ENCODE results near the gene MAP3K12.
A peak's percentile ranks its signal among the peaks of the same experiment; 100 is the strongest.

MAP3K12 gene

GRCh38 chr12:53508534-53509170 lies 9.4 kb upstream of the MAP3K12 start:
- peak; percentile 51 for DNase-seq

GRCh38 chr12:53507603-53507885 lies 8.3 kb upstream of the MAP3K12 start:
- DNase-seq: no peak

- DNase-seq: no peak
Measured at GRCh38 chr12:53506881-53507602, 7.8 kb upstream of the MAP3K12 start, which contains the start of gene NPFF. Gene NPFF, minus strand, starts transcription at chr12:53507484. Its CDS starts 10 bp downstream, at chr12:53507474.

- DNase-seq: no peak
Measured at GRCh38 chr12:53506450-53506785, 7.2 kb upstream of the MAP3K12 start.

GRCh38 chr12:53505555-53506449 lies 6.5 kb upstream of the MAP3K12 start:
- no peak for DNase-seq

GRCh38 chr12:53505086-53505485 lies 5.8 kb upstream of the MAP3K12 start:
- DNase-seq: no peak

- DNase-seq: no peak
Measured at GRCh38 chr12:53504004-53504920, 5.0 kb upstream of the MAP3K12 start.

GRCh38 chr12:53502983-53503728 lies 3.9 kb upstream of the MAP3K12 start:
- no peak for DNase-seq

GRCh38 chr12:53502331-53502730 lies 3.1 kb upstream of the MAP3K12 start:
- DNase-seq: no peak

GRCh38 chr12:53501615-53502181 lies 2.4 kb upstream of the MAP3K12 start:
- no peak for DNase-seq

- peak; percentile 98 for DNase-seq
Measured at GRCh38 chr12:53500776-53501614, 1.7 kb upstream of the MAP3K12 start, which contains the start of gene TARBP2. Gene TARBP2, plus strand, starts transcription at chr12:53501283. Its CDS starts 126 bp downstream, at chr12:53501409.

- DNase-seq: no peak
Measured at GRCh38 chr12:53500142-53500775, 1.0 kb upstream of the MAP3K12 start.

- DNase-seq: no peak
Measured at GRCh38 chr12:53498235-53498630, 1.0 kb downstream of the MAP3K12 start.

GRCh38 chr12:53497461-53497860 lies 1.8 kb downstream of the MAP3K12 start:
- DNase-seq: no peak

- DNase-seq: no peak
Measured at GRCh38 chr12:53496752-53497032, 2.6 kb downstream of the MAP3K12 start.

- DNase-seq: no peak
Measured at GRCh38 chr12:53495903-53496751, 3.1 kb downstream of the MAP3K12 start.

GRCh38 chr12:53493610-53494391 lies 5.5 kb downstream of the MAP3K12 start:
- DNase-seq: no peak

- peak; percentile 69 for DNase-seq
Measured at GRCh38 chr12:53492830-53493609, 6.2 kb downstream of the MAP3K12 start.
